Iris pigment epithelial cell (primary cell): ENCODE results near the gene SAV1.

Experiments
- DNase-seq: peaks from one replicate; pipeline ENCODE4 v3.0.0-alpha.2; 2011; ENCODE audit warnings: low read depth

The SAV1 gene

DNA sequence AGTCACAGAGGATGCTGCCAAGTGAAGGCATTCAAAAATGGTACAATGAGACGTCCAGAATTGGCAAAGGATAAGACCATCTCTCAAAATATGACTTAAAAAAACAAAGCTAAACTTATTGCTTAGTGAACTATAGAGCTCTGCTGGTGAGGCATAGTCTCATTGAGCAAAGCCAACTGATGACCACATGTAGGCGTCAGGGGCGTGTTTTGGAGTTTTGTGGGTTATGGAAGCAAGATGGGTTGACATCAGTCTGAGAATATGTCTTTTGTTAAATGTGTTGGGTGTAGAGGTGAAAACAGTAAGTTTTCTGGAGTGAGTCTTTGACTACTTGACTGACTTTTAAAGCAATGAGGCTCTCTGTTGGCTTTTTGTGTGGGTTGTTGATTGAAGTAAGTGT lies 60.9 kb downstream of the SAV1 start:
- peak; percentile 59 for DNase-seq

DNA sequence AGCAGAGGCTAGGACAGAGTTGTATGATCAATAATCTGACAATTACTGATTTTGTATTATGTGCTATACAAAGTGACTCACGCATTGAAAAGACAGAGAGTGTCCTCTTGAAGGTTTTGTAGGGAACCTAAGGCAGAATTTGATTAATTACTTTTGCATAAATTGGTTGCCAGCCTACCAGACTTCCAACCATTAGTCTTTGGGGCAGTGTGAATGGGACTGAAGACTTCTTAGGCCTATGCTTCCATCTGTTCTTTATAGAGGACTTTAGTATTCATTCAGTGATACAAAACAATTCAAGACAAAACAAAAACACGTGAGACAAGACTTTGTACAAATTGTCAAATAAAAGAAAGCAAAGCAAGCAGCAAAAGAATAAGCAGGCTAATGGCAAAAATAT lies 61.6 kb downstream of the SAV1 start:
- no peak for DNase-seq

DNA sequence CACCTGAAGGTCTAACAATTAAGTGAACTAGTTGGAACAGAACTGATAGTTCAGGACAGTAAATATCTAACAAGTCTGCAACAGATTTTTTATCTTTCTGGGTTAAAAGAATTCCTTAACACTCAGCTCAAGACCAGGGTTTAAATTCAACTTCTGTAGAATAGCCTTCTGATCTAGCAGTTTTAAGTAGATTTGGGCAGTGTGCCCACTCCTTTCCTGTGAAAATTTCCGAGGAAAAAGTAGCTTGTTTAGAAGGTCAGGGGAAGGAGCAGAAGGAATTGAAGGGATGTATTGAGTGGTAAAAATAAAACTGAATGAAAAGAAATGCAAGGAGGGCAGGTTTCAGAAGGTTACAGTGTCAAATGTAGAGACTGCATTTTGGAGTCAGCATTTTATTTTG lies 62.3 kb downstream of the SAV1 start:
- DNase-seq = peak; percentile 47

DNA sequence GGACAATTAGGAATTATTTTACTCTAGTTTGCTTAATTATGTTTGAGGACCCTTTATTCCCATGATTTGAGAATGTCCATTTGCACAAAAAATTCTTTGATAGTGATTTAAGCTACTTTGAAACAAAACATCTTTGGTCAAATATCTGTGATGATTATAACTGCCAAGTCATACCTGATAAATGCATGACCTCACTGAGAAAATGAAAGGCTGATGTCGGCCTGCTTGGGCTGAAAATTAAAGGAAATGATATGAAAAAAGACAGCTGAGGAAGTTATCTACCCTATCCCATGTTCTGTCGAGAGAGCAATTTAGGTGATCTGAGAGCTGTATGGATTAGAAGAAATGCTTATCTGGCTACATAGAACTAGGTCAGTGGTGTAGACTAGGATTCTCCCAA lies 64.5 kb downstream of the SAV1 start:
- peak; percentile 47 for DNase-seq

DNA sequence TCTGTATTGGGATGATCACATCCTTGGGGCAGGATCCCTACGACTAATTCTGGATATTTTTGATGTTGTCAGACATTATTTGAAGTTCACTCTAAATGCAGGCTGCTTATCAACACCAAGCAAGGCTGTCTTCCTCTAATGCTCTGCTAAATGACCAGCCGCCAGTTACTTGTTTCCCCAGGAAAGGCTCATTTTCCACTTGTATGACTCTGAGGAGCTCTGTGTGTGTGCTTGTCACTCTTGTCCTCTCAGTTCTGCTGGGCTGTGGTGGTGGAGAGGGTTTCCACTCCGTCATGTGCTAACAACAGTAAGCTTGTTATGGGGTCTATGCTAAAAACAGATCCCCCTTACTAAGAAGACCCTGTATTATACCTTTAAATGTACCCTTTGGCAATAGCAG lies 66.1 kb downstream of the SAV1 start:
- DNase-seq = no peak

DNA sequence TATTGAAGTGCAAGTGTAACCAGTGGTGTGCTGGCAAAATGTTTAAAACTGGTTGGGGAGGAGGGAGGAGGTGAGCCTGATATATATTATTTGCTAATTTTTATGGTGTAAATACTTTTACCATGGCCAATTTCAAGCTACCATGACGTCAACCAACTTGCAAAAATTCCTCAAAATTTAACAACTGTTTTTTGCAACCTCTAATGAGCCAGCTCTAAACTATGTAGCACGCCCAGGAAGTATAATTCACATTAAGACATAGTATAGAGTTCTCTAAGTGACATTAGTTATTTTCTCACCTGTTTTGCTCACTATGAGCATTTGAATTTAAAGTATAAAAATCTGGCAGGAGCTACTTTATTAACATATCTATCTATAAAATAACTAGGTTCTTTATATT lies 66.7 kb downstream of the SAV1 start:
- DNase-seq = peak; percentile 56

DNA sequence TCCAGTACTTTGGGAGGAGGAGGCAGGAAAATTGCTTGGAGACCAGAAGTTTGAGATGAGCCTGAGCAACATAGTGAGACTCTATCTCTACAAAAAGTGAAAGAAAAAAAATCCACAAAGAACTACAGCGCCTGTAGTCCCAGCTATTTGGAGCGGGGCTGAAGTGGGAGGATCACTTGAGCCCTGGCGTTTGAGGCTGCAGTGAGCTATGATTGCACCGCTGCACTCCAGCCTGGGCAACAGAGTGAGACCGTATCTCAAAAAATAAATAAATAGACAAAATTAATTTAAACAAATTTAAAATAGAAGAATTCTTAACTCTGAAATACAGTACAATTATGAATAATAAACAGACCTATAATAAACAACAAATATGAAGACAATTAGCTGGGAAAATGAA lies 67.3 kb downstream of the SAV1 start:
- peak; percentile 46 for DNase-seq

DNA sequence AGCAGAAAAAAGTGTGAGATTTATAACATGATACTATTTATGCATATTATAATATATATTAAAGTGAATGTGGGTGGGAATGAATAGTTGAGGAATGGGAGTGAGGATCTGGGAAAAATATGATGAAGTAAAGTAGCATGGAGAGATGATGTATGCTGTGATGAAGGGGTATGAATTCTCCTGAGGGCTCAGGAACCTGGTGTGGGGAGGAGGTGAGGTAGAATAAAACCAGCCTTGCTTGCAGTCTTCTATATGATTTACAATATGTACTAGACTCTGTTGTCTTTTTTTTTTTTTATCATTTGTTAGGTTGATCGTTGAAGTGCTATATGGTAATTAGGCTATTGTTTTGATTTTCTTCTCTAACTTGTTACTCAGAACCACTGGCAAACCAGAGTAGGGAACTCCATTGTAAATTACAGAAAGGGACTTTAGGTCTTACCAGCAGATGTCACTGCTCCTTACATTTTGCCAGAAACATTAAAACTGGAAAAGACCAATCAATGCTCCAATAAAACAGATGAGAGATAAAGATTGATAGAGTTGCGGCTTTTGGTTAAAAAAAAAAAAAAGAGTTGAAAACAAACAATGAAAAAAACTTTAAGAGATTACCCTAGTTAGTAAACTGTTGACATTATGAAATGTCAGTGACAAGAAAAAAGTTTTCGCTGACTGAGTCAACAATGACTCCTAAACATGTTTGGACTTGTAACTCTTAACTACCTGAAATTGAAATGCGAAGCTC lies 68.2 kb downstream of the SAV1 start:
- DNase-seq = peak; percentile 57

DNA sequence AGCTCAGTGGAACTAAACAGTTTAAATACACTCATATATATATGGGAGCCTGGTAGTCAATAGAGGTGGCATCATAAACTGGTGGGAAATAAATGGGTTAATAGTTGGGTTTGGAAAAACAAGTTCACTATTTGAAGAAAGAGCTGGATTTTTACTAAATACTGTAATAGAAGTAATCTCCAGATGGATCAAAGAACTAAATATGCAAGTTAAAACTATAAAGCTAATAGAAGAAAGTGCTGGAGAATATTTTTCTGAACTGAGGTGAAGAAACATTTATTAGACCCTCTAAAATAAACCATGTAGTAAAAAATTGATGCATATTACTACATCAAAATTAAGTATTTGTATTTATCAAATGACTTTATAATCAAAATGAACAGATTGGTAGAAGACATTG lies 69.3 kb downstream of the SAV1 start:
- DNase-seq = no peak

DNA sequence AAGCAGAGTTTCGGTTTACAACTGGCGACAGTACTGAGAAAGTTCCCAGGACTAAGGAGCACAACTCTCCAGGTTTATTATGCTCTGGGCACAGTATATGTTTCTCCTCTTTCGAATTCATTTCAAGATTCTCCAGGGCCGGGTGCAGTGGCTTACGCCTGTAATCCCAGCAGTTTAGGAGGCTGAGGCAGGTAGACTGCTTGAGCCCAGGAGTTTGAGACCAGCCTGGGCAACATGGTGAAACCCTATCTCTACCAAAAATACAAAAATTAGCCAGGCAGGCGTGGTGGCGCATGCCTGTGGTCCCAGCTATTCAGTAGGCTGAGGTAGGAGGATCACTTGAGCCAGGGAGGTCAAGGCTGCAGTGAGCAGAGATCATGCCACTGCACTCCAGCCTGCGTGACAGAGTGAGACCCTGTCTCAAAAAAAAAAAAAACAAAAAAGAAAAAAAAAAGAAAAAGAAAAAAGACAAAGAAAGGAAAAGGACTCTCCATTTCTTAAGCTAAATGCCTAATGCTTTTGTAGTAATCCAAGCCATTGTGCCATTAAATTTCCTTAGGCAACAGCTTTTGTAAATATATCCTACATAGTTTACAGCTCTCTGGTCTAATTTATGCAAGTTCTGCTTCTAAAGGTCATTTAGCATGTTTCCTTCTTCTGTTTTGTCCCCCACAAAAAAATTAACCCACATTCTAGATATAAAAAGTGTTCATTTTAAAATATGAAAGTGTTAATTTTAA lies 73.4 kb downstream of the SAV1 start:
- no peak for DNase-seq

DNA sequence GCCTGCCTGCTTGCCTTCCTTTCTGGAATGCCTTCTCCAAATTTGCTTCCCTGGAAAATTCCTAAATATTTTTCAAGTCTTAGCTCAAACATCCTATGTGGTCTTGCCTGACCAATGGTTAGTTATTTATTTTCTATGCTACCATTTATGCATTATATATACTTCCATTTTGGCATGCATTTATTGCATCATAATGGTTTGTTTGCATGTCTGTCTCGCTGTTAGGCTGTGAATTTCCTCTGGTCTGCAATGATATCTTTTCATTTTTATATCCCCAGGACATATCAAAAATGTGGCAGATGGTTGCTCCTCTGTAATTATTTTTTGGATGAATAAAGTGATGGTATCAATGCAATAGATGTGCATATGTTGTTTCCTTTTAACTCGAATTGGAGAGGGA lies 77.6 kb downstream of the SAV1 start:
- DNase-seq = no peak
